Heart right ventricle (tissue), 16 donors: ENCODE data around the gene VPS13D. TPM values are rescaled to one million over a fixed set of nuclear protein-coding genes. Genes with fewer than 3 reads are reported as not detected.

Experiments
- ATAC-seq, 8 donors: fragments of 200-7000 bp; cut with Tn5 transposase; one replicate each; pipeline ENCODE4 v1.9.1; 2020; ENCODE audit warnings: mild to moderate bottlenecking in 8 of 8, moderate library complexity in 8 of 8, moderate number of reproducible peaks in 1 of 8
- DNase-seq, 2 donors: peaks; one replicate each; pipeline ENCODE4 v3.0.0-alpha.2; 2020
- H3K27ac ChIP-seq, 10 donors: fragments of 200-600 bp; sonication (generic) in 2 of 10; one replicate each; pipeline versions ENCODE4 v1.5.0 to v1.8.0; 2020 to 2022; ENCODE audit warnings: mild to moderate bottlenecking in 3 of 10
- H3K27me3 ChIP-seq, 7 donors: fragments of 200-600 bp; one replicate each; pipeline ENCODE4 v1.8.0; 2021 to 2022; ENCODE audit warnings: mild to moderate bottlenecking in 2 of 7
- H3K36me3 ChIP-seq, 9 donors: fragments of 200-600 bp; sonication (generic) in 1 of 9; one replicate each; pipeline versions ENCODE4 v1.5.0 to v1.8.0; 2020 to 2022; ENCODE audit warnings: mild to moderate bottlenecking in 2 of 9
- H3K4me1 ChIP-seq, 9 donors: fragments of 200-600 bp; sonication (generic) in 1 of 9; one replicate each; pipeline versions ENCODE4 v1.5.0 to v1.8.0; 2020 to 2022; ENCODE audit warnings: mild to moderate bottlenecking in 4 of 9
- H3K4me3 ChIP-seq, 10 donors: fragments of 200-600 bp; sonication (generic) in 2 of 10; one replicate each; pipeline versions ENCODE4 v1.5.0 to v1.8.0; 2020 to 2022; ENCODE audit warnings: mild to moderate bottlenecking in 7 of 10, moderate library complexity in 2 of 10
- H3K9me3 ChIP-seq, 11 donors: fragments of 200-600 bp in 10 of 11; sonication (generic) in 2 of 11; one replicate each; pipeline versions ENCODE4 v1.5.0 to v1.8.0; 2013 to 2022; ENCODE audit warnings: mild to moderate bottlenecking in 2 of 11, control low read depth in 1 of 11, moderate library complexity in 1 of 11
- CTCF ChIP-seq, 9 donors: fragments of 200-600 bp; sonication (generic) in 2 of 9; IDR thresholded peaks; one replicate each; pipeline versions ENCODE4 v1.5.0 to v1.8.0; 2021 to 2022; ENCODE audit warnings: antibody characterized with exemption in 9 of 9, mild to moderate bottlenecking in 5 of 9, moderate library complexity in 1 of 9
- WGBS, 2 donors: extraction: QIAGEN DNeasy Blood & Tissue Kit; methylation state at CpG; one replicate each; pipeline ENCODE4 v1.1.7; 2013; ENCODE audit warnings: inconsistent platforms in 1 of 2; 5-methylcytosine and 5-hydroxymethylcytosine counted together
- intact Hi-C, 10 donors: fragments of 100-400 bp; cut with DNase I; formaldehyde crosslinking; loops; one replicate each; pipeline versions ENCODE4 v1.11.1 to v1.14.2; 2022
- polyA plus RNA-seq, 2 donors: library from polyadenylated mRNA; stranded (reverse); fragments of 200-250 nt; gene quantifications; one replicate each; pipeline ENCODE4 v1.2.3, GENCODE V29; 2013
- total RNA-seq, 10 donors: library from RNA; stranded (reverse); fragmentation: NEBNext Ultra II Directional in 3 of 10; extraction: Animal tissue kit (Norgen Biotek cat#: 25700) in 3 of 10; gene quantifications; one replicate each; pipeline versions ENCODE4 v1.2.1 to v1.2.4, GENCODE V29; 2021 to 2023
- donor health status: Arrhythmogenic right ventricular cardiomyopathy.
- donor health status: ischemic (EF 13 %, LVEDD 7.1; RV severe dilation, severe dysfunction).
- donor health status: healthy with polysubstance abuse.
- donor health status: DM: no; HTN: yes; CAD: no.
- donor health status: DM: no; HTN: no; CAD: no.
- donor health status: ischemic (EF 25% LVEDD 6.9; RV normal size, moderate dysfunction).
- donor health status: ischemic (EF 25% LVEDD 5.7; RV mildly dilated, moderate dysfunction).
- donor health status: healthy.
- donor health status: DM: yes; HTN: yes; CAD: no.
- donor health status: Ischemic cardiomyopathy.
- donor health status: ischemic (EF 35%, LVEDD 5.7; RV mildly dilated, moderate dysfunction).
- donor health status: nonischemic (EF 11% LVEDD 7.7; RV severe dilation, severe dysfunction).
- donor health status: DM: yes; HTN: yes; CAD: no.
- donor health status: PGD.
- donor health status: ischemic (EF 29% LVEDD 5.4; RV normal size, mild dysfunction).
- donor health status: nonischemic (EF 23%, LVEDD 6.1; RV moderate dilation, normal function).

Gene VPS13D
- total and polyA plus RNA-seq, 12 donors, result 36.9 to 161 (median 83.3) TPM

- no peak for TF ChIP-seq CTCF (IDR thresholded peaks at IDR 0.05)
- WGBS, 2 donors, result 82 to 90% methylated on average over 3 of the region's 3 CpGs
- ATAC-seq (peak in 1 of 8 donors; percentile 33), DNase-seq (no peak)
- H3K4me1 ChIP-seq, result peaks cover 25 to 81% (median 71%) of the 10 kb centered on the region in 9 donors
- no peaks in the 10 kb centered on the region for H3K9me3 ChIP-seq
- H3K36me3 ChIP-seq, result peaks cover 0 to 30% (median 3%) of the 10 kb centered on the region in 9 donors
- H3K27ac ChIP-seq, result peak overlapping the region in 8 of 10 donors; percentile 6 to 91 (median 56)
- intact Hi-C loops, result loop anchor here in 1 of 10 donors (10.0 kb wide), 1 partner anchor 65 kb away; no protein-coding TSS in a partner anchor
- no peak overlapping the region for H3K4me3 ChIP-seq
- no peaks in the 10 kb centered on the region for H3K27me3 ChIP-seq
These were observed 250.2 kb downstream of the VPS13D start for GRCh38 chr1:12480041-12480440.

- TF ChIP-seq CTCF (IDR thresholded peaks at IDR 0.05), result no peak
- 56 to 58% methylated on average over 5 of the region's 5 CpGs for WGBS, 2 donors
- no peak for DNase-seq
- H3K4me3 ChIP-seq, result no peak overlapping the region
- H3K27me3 ChIP-seq, result no peaks in the 10 kb centered on the region
- peaks cover 0 to 38% (median 3%) of the 10 kb centered on the region in 9 donors for H3K36me3 ChIP-seq
- H3K27ac ChIP-seq, result peak overlapping the region in 9 of 10 donors; percentile 3 to 91 (median 46)
- ATAC-seq, result peak in 4 of 8 donors; percentile 15 to 64 (median 36)
- no peaks in the 10 kb centered on the region for H3K9me3 ChIP-seq
- peaks cover 26 to 81% (median 71%) of the 10 kb centered on the region in 9 donors for H3K4me1 ChIP-seq
- intact Hi-C loops, result loop anchor here in 1 of 10 donors (10.0 kb wide), 1 partner anchor 66 kb away; no protein-coding TSS in a partner anchor
These were observed 251.0 kb downstream of the VPS13D start for GRCh38 chr1:12480748-12481362.

GRCh38 chr1:12481928-12482327, 252.1 kb downstream of the VPS13D start:
- Histone ChIP-seq H3K36me3 (peaks cover 0 to 43% (median 3%) of the 10 kb centered on the region in 9 donors), H3K9me3 (no peaks in the 10 kb centered on the region), H3K27ac (peak overlapping the region in 3 of 10 donors; percentile 66 to 91 (median 66)), H3K27me3 (no peaks in the 10 kb centered on the region), H3K4me3 (no peak overlapping the region), H3K4me1 (peaks cover 27 to 81% (median 71%) of the 10 kb centered on the region in 9 donors)
- 89 to 92% methylated on average over 6 of the region's 6 CpGs for WGBS, 2 donors
- intact Hi-C loops, result loop anchor here in 1 of 10 donors (10.0 kb wide), 1 partner anchor 67 kb away; no protein-coding TSS in a partner anchor
- no peak for TF ChIP-seq CTCF (IDR thresholded peaks at IDR 0.05)
- DNase-seq (no peak), ATAC-seq (no peak)

- ATAC-seq (no peak), DNase-seq (no peak)
- Histone ChIP-seq H3K9me3 (no peaks in the 10 kb centered on the region), H3K4me1 (peaks cover 21 to 72% (median 62%) of the 10 kb centered on the region in 9 donors), H3K27me3 (no peaks in the 10 kb centered on the region), H3K27ac (no peak overlapping the region), H3K36me3 (peaks cover 0 to 49% (median 3%) of the 10 kb centered on the region in 9 donors), H3K4me3 (no peak overlapping the region)
- intact Hi-C loops, result loop anchor here in 1 of 10 donors (10.0 kb wide), 1 partner anchor 68 kb away; no protein-coding TSS in a partner anchor
- 81 to 85% methylated on average over 3 of the region's 3 CpGs for whole genome bisulfite sequencing, 2 donors
- no peak for TF ChIP-seq CTCF (IDR thresholded peaks at IDR 0.05)
These were observed 253.2 kb downstream of the VPS13D start for GRCh38 chr1:12482988-12483387.
